DMS114 treated with DMSO at 0.1 percent for 48 hours (cell line): ENCODE measurements around the gene MACROD2.
"Not testable (repeated sequence)": the region's sequence is repeated elsewhere in the genome, so short reads cannot be mapped to it uniquely, and the experiment has no call there.

ENCODE experiments used
- DNase-seq: peaks from one replicate; lab custom pipeline; 2025; ENCODE audit not compliant: unreplicated experiment; lab: John Stamatoyannopoulos, UW

The MACROD2 gene

GRCh38 chr20:16005915-16006493 is 2010.7 kb downstream of the MACROD2 start:
- DNase-seq: no peak

- DNase-seq: no peak
Measured at GRCh38 chr20:16007164-16007563, 2011.8 kb downstream of the MACROD2 start.

DNA sequence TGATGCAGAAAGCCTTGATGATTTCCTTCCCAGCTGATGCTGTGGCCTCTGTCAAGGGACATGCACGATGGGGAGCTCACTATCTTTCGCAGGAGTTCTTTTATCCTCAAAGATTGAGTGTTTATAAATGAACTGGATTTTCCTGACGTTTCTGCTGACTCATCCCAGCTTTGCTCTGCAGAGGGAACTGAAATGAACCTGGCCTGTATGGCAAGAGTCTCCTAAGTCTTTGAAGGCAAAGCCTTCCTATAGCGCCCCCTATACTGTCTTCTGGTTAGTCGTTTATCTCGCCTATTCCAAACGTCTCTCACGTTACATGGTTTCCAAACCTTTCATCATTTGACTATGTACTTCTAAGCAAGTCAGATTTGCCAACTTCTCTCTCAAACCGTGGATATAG is 2012.6 kb downstream of the MACROD2 start:
- no peak for DNase-seq

DNA sequence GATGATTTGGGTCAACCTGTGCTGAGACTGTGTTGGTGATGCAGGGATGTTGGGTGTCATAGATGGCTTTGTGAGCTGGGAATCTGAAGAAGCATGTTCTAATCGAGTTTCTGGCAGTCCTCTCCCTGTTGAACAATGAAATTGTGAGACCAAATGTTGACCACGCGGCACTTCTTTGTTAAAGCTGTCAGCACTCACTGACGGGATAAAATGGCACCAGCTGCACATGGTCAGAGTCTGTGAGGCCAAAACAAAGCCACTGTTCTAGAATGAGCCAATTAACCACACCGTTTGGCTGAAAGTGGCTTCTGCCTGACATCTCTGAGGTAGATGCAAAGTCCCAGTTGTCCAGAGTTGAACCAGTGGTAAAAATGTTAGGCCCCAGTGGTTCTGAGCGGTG is 2015.7 kb downstream of the MACROD2 start:
- DNase-seq: no peak

- no peak for DNase-seq
Measured at GRCh38 chr20:16011519-16011918, 2016.2 kb downstream of the MACROD2 start.

- not testable (repeated sequence) for DNase-seq
Measured at GRCh38 chr20:16012934-16013333, 2017.6 kb downstream of the MACROD2 start.

DNA sequence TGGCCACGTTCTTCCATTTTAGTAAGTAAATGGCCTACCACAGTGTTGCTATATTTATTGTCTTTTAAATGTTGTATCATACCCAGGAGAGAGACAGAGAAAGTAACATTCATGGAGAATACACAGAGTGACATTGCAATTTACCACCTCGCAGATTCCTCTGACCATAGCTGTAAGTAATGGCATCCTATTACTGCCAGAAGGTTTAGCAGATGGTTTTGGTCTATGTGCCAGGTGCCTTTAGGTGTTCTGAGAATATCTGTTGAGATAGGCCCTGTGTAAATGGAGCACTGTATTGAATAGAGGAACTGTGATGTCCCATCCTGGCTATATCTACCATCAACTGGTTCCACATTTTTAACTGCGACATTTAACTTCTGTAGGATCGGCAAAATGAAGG is 2018.3 kb downstream of the MACROD2 start:
- no peak for DNase-seq

GRCh38 chr20:16014436-16014835 is 2019.1 kb downstream of the MACROD2 start:
- no peak for DNase-seq

GRCh38 chr20:16017656-16018055 is 2022.3 kb downstream of the MACROD2 start:
- no peak for DNase-seq

DNA sequence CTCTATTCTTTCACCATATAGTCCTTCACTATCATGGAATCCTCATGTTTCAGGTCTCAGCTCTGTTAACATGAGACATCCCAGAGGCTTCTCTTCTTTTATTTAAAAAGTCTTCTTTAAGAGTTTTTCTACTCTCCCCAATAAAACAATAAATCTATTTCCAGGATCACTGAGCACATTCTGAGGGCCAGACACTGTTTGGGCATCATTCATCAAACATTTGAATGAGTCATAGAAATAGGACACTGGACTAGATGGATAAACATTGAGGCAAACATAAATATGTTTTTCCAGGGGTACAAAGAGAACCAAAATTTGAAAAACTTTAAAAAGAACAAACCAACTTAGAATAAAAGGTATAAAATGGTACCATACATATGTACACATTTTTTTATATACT is 2023.6 kb downstream of the MACROD2 start:
- no peak for DNase-seq

DNA sequence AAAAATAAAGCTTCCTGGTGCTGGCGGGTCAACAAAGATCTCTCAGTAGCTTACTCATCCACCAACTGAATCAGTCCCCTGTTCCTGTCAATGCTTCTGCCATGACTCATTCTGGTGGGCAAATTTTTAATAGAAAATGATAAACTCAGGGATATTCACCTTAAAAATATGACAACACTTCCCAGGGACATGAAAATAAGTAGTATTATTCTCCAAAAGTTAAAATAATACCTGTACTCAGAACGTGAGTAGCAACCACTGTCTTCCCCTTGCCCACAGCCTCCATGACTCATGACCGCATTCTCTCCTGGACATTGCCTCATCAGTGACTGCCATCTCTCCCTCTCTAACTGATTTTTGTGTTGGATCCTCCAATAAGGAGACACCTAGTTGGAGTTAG is 2025.7 kb downstream of the MACROD2 start:
- DNase-seq: no peak

DNA sequence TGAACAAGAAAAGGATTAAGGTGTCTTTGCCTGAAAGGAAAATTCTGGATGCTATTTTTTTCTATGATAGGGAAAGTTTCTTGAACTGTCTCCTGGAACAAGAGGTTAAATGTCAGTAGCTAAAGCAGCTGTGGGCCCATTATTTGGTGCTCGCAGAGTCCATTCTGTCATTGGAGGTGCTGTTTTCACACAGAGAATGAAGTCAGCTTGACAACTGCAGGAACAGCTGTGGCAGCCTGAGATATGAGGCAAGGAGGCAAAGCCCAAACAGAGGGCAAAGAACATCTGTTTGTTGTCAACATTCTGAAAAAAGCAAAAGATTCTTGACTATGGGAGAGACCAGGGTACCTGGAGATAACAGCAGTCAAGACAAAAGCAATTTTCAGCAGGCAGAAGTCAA is 2029.8 kb downstream of the MACROD2 start:
- no peak for DNase-seq

DNA sequence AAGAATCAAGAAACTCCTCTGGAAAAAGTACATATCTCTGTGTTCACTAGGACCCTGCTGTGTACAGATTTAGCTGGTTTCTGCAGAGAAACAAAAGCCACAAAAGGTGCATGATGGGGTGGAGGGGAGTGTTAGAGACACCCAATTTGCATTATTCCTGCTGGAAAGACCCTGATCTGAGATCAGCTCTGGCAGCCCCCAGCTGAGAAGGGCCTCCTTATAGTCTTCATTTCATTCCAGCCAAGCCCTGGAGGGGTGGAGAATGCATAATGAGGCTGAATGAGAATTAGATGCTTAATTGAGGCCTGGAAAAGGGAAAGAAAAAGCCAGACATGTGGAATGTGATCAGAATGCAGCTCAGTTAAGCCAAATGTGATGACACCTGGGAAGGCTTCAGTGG is 2032.4 kb downstream of the MACROD2 start:
- DNase-seq: no peak

- no peak for DNase-seq
Measured at GRCh38 chr20:16028923-16029322, 2033.6 kb downstream of the MACROD2 start.

DNA sequence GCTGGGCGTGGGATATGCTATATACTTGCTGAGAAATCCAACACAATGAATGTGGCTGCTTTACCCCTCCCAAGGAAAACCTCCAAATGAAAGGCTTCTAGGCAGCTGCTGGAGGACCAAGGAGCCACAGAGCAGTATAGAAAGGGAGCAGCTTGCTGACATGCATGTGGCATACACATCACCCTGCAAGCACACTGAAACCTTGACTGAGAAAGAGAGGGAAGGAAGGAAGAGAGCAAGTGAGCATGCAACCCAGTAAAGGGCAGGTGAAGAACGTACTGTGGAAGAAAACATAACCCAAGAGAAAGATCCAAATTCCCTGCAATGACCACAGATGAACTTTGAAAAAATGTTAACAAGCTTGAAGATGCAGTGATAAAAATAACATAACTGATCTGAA is 2034.9 kb downstream of the MACROD2 start:
- DNase-seq: no peak

DNA sequence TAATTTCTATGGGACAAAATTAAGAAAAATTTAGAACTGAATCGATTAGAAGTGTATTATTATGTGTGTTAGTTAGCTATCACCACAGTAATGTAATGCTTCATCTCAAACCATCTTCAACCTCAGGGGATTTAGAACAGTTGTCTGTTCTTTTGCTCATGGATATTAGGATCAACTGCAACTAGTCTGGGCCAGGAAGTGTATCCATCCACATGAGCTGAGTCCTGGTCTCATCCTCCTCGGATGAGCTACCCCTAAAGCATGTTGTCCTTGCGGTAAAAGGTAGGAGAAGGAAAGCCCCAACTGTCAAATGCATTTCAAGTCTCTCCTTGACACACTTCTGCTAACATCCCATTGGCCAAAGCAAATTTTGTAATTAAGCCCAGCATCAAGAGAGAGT is 2040.3 kb downstream of the MACROD2 start:
- DNase-seq: no peak

DNA sequence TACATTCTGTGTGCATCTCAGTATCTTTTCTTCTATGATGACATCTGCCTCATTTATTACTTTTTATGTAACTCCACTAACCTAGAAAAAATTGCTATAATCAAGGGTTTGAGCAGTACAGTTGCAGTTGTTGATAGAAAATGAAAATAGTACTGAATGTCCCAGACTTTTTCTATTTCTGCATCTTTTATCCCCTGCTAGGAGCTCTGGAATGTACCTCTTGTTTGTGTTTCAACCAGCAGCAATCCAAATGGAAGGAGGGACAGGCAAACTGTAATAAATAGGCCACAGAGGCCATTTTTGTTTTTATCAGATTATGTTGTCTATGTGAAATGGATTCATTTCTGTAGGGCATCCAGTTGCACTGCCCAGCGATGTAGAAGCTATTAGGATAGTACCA is 2041.0 kb downstream of the MACROD2 start:
- no peak for DNase-seq

DNA sequence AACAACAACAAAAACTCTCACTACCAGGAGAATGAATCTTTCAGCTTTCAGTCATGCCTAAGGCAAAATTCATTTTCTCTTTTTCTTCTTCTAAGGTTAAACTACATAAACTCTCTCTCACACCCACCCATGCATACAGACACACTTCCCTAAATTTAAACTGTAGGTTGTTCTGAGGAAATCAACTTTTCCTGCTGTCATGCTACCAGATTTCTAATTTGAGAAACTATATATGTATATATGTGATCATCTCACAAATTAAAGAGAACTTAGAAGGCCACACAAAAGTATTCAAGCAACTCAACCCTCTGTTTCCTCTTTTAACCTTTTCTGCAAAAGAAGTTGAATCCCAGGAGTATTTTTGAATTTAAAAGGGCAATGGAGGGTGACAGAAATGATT is 2045.4 kb downstream of the MACROD2 start:
- DNase-seq: no peak

- DNase-seq: no peak
Measured at GRCh38 chr20:16042731-16043130, 2047.4 kb downstream of the MACROD2 start.

DNA sequence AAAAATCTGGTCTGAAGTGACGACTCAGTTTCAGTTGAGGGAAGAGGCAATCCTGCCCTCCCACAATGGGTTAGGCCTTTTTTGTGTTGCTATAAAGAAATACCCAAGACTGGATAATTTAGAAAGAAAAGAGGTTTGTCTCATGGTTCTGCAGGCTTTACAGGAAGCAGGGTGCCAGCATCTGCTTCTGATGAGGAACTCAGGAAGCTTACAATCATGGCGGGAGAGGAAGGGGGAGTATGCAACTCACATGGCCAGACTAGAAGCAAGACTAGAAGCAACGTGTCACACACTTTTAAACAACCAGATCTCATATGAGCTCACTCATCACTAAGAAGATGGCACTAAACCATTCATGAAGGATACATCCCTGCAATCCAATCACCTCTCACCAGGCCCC is 2048.6 kb downstream of the MACROD2 start:
- no peak for DNase-seq

- DNase-seq: no peak
Measured at GRCh38 chr20:16048876-16049275, 2053.6 kb downstream of the MACROD2 start.

GRCh38 chr20:16049529-16050093 is 2054.3 kb downstream of the MACROD2 start:
- DNase-seq: no peak

- no peak for DNase-seq
Measured at GRCh38 chr20:16050366-16050765, 2055.1 kb downstream of the MACROD2 start.
